T-cell (primary cell): ENCODE results near the gene PPHLN1. TPM values are rescaled to one million over a fixed set of nuclear protein-coding genes. Genes with fewer than 3 reads are reported as not detected.

Experiments used
- ATAC-seq, 4 experiments: fragments of 200-7000 bp in 3 of 4; fragments of 150-1000 bp in 1 of 4; cut with Tn5 transposase; replicated peaks in 1 of 4; 1 replicate in 3 of 4; 2 replicates in 1 of 4; pipeline ENCODE4 v1.10.0; 2021; ENCODE audit warnings: moderate library complexity in 3 of 4, mild to moderate bottlenecking in 2 of 4, moderate number of reproducible peaks in 1 of 4
- CTCF ChIA-PET, 2 donors: fragments of 300-600 bp; sonication (Branson Sonifier 250); formaldehyde crosslinking; loops; one replicate each; lab custom pipeline; 2022; ENCODE audit warnings: antibody characterized with exemption in 2 of 2; lab: Charles Lee
- POLR2A ChIA-PET, 2 donors: fragments of 300-600 bp; sonication (Branson Sonifier 250); formaldehyde crosslinking; loops; one replicate each; lab custom pipeline; 2022; ENCODE audit warnings: antibody characterized with exemption in 2 of 2; lab: Charles Lee
- DNase-seq, 35 experiments: peaks; one replicate each; pipeline versions ENCODE4 v3.0.0 to v3.0.0-alpha.2; 2013 to 2023
- H3K27ac ChIP-seq: one replicate; pipeline ENCODE4 v1.5.1; 2013; ENCODE audit warnings: low read length
- H3K27me3 ChIP-seq, 2 experiments: replicated peaks in 1 of 2; 1 replicate in 1 of 2; 2 replicates in 1 of 2; pipeline versions ENCODE4 v1.6.1 to v1.7.0; 2013; ENCODE audit warnings: low read length in 1 of 2, mixed read lengths in 1 of 2; ENCODE audit not compliant: control insufficient read depth in 2 of 2, insufficient read depth in 2 of 2; ENCODE audit errors: extremely low read depth in 1 of 2
- H3K36me3 ChIP-seq, 2 donors: 1 replicate in 1 of 2; 2 replicates in 1 of 2; pipeline versions ENCODE4 v1.6.1 to v1.7.0; 2013; ENCODE audit warnings: low read length in 1 of 2; ENCODE audit not compliant: control insufficient read depth in 2 of 2, insufficient read depth in 1 of 2; ENCODE audit errors: extremely low read depth in 1 of 2
- H3K4me1 ChIP-seq, 2 experiments: 1 replicate in 1 of 2; 2 replicates in 1 of 2; pipeline versions ENCODE4 v1.6.1 to v1.7.0; 2013; ENCODE audit warnings: low read length in 2 of 2, mixed read lengths in 1 of 2; ENCODE audit not compliant: insufficient read depth in 2 of 2, control insufficient read depth in 1 of 2; ENCODE audit errors: extremely low read depth in 1 of 2
- H3K4me3 ChIP-seq, 2 donors: 1 replicate in 1 of 2; 2 replicates in 1 of 2; pipeline versions ENCODE4 v1.5.1 to v1.7.0; 2013; ENCODE audit warnings: mild to moderate bottlenecking in 2 of 2, low read length in 1 of 2, moderate library complexity in 1 of 2; ENCODE audit not compliant: control insufficient read depth in 1 of 2; ENCODE audit errors: extremely low read depth in 1 of 2
- H3K9me3 ChIP-seq: 2 replicates; pipeline ENCODE4 v1.7.0; 2013
- H3K27ac Mint-ChIP-seq, 2 donors: one replicate each; pipeline ENCODE4 v1.8.0; 2020 to 2021; ENCODE audit warnings: mild to moderate bottlenecking in 2 of 2, mixed read lengths in 2 of 2
- H3K27me3 Mint-ChIP-seq, 2 donors: one replicate each; pipeline ENCODE4 v1.8.0; 2021 to 2022; ENCODE audit warnings: mixed read lengths in 2 of 2
- H3K36me3 Mint-ChIP-seq: one replicate; pipeline ENCODE4 v1.8.0; 2021; ENCODE audit warnings: mixed read lengths
- H3K4me1 Mint-ChIP-seq, 3 donors: one replicate each; pipeline ENCODE4 v1.8.0; 2020 to 2022; ENCODE audit warnings: mixed read lengths in 3 of 3, mild to moderate bottlenecking in 1 of 3
- H3K4me3 Mint-ChIP-seq, 3 donors: one replicate each; pipeline ENCODE4 v1.8.0; 2020 to 2022; ENCODE audit warnings: mild to moderate bottlenecking in 3 of 3, mixed read lengths in 3 of 3, moderate library complexity in 3 of 3
- H3K9me3 Mint-ChIP-seq, 3 donors: one replicate each; pipeline ENCODE4 v1.8.0; 2020 to 2022; ENCODE audit warnings: mixed read lengths in 3 of 3
- WGBS: methylation state at CpG from one replicate; pipeline ENCODE4 v1.1.5; 2013; ENCODE audit warnings: missing lambda C conversion rate; ENCODE audit not compliant: insufficient coverage; 5-methylcytosine and 5-hydroxymethylcytosine counted together
- total RNA-seq, 35 experiments: library from RNA in 6 of 35; stranded (reverse) in 6 of 35; fragments of 120-200 nt in 1 of 35; gene quantifications; one replicate each; pipeline versions ENCODE4 v1.2.1 to v1.2.4 and lab custom pipeline; 2013 to 2026

Gene PPHLN1
- total RNA-seq, 5 donors from 2014 or later (not counting 1 experiment from before 2014, with no cell fraction given) = 70.8 to 98.9 (median 80.8) TPM

DNA sequence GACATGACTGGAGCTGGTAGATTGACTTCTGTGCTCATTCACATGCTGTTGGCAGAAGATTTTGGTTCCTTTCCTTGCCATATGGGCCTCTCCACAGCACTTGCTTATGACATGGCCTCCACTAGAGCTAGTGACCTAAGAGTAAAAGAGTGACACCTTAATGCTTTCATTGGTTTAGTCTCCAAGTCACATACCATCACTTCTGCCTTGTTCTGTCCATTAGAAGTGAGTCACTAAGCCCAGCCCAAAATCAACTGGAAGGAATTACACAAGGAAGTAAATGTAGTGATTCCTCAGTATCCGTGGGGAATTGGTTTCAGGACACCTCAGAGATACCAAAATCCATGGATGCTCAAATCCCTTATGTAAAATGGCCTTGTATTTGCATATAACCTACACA, 81.3 kb downstream of the PPHLN1 start:
- no peak overlapping the region for H3K27ac ChIP-seq
- H3K4me3 ChIP-seq = no peak overlapping the region
- H3K4me3 Mint-ChIP-seq = no peak overlapping the region
- no peaks in the 10 kb centered on the region for H3K27me3 ChIP-seq
- no peaks in the 10 kb centered on the region for H3K9me3 ChIP-seq
- H3K9me3 Mint-ChIP-seq = peaks cover 0 to 3% (median 0%) of the 10 kb centered on the region in 3 donors
- no peak overlapping the region for H3K27ac Mint-ChIP-seq
- WGBS = no CpG with 5 or more reads among the region's 1 CpG
- no peak for ATAC-seq
- peaks cover 6 to 17% (median 10%) of the 10 kb centered on the region in 3 donors for H3K4me1 Mint-ChIP-seq
- no peak for DNase-seq
- ChIA-PET CTCF (no interaction called here), POLR2A (no interaction called here)
- H3K36me3 ChIP-seq = peaks cover 0 to 13% of the 10 kb centered on the region in 2 donors
- H3K36me3 Mint-ChIP-seq = peaks cover 52% of the 10 kb centered on the region
- no peaks in the 10 kb centered on the region for H3K4me1 ChIP-seq
- no peaks in the 10 kb centered on the region for H3K27me3 Mint-ChIP-seq

GRCh38 chr12:42409471-42409870, 83.5 kb downstream of the PPHLN1 start:
- H3K4me3 ChIP-seq = no peak overlapping the region
- Mint-ChIP-seq H3K9me3 (peaks cover 0 to 3% (median 0%) of the 10 kb centered on the region in 3 donors), H3K27ac (no peak overlapping the region), H3K36me3 (peaks cover 55% of the 10 kb centered on the region), H3K4me1 (peaks cover 14 to 22% (median 15%) of the 10 kb centered on the region in 3 donors), H3K27me3 (no peaks in the 10 kb centered on the region), H3K4me3 (no peak overlapping the region)
- WGBS = no CpG with 5 or more reads among the region's 2 CpGs
- POLR2A ChIA-PET = no interaction called here
- no peak for DNase-seq
- CTCF ChIA-PET = no interaction called here
- no peaks in the 10 kb centered on the region for H3K27me3 ChIP-seq
- no peaks in the 10 kb centered on the region for H3K9me3 ChIP-seq
- H3K4me1 ChIP-seq = no peaks in the 10 kb centered on the region
- no peak for ATAC-seq
- H3K27ac ChIP-seq = no peak overlapping the region
- H3K36me3 ChIP-seq = peaks cover 0 to 8% of the 10 kb centered on the region in 2 donors

DNA sequence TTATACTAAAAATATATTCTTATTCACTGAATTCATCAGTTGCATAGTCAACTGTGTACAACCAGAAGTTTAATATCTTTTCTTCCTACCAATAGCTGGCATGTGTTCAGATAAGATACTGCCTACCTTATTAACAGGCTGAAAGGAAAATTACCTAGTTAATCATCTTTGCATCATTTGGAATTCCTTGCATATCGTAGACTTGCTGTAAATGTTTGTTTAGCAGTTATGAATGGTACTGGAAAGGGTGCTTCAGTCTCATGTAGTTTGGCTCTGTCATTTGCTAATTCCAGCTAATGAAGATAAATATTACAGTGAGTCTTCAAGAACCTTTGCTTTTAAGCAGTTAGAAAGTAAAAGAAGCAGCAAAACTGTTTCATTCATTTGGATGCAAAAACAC, 84.4 kb downstream of the PPHLN1 start:
- no peak for ATAC-seq
- Mint-ChIP-seq H3K4me3 (no peak overlapping the region), H3K36me3 (peaks cover 56% of the 10 kb centered on the region), H3K9me3 (peaks cover 0 to 3% (median 0%) of the 10 kb centered on the region in 3 donors), H3K4me1 (peaks cover 16 to 21% (median 19%) of the 10 kb centered on the region in 3 donors), H3K27ac (no peak overlapping the region), H3K27me3 (no peaks in the 10 kb centered on the region)
- POLR2A ChIA-PET = no interaction called here
- Histone ChIP-seq H3K27me3 (no peaks in the 10 kb centered on the region), H3K9me3 (no peaks in the 10 kb centered on the region), H3K4me3 (no peak overlapping the region), H3K4me1 (no peaks in the 10 kb centered on the region), H3K27ac (no peak overlapping the region), H3K36me3 (peaks cover 0 to 8% of the 10 kb centered on the region in 2 donors)
- no CpG with 5 or more reads among the region's 1 CpG for WGBS
- CTCF ChIA-PET = no interaction called here
- DNase-seq = no peak

DNA sequence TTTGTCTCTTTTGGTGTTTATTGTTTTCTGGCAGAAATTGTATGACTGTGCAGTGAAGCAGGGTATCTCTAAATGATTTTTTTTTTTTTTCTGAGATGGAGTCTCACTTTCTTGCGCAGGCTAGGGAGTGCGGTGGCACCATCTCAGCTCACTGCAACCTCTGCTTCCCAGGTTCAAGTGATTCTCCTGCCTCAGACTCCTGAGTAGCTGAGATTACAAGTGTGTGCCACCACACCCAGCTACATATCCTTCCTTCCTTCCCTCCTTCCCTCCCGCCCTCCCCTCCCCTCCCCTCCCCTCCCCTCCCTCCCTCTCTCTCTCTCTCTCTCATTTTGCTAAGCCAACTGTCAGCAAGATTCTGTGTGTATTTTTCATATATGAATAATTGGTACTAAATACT, 94.4 kb downstream of the PPHLN1 start:
- CTCF ChIA-PET = no interaction called here
- H3K9me3 ChIP-seq = no peaks in the 10 kb centered on the region
- Mint-ChIP-seq H3K27ac (no peak overlapping the region), H3K36me3 (peaks cover 35% of the 10 kb centered on the region), H3K4me3 (no peak overlapping the region), H3K27me3 (no peaks in the 10 kb centered on the region), H3K9me3 (no peaks in the 10 kb centered on the region), H3K4me1 (peaks cover 36 to 42% (median 41%) of the 10 kb centered on the region in 3 donors)
- POLR2A ChIA-PET = interaction anchor here in 1 of 2 donors (0.6 kb wide), 1 partner anchor 24 kb away, joined by 4 read pairs; no protein-coding TSS in a partner anchor
- DNase-seq (no peak), ATAC-seq (no peak)
- H3K27ac ChIP-seq = no peak overlapping the region
- no peaks in the 10 kb centered on the region for H3K27me3 ChIP-seq
- H3K4me3 ChIP-seq = no peak overlapping the region
- H3K4me1 ChIP-seq = no peaks in the 10 kb centered on the region
- peaks cover 0 to 12% of the 10 kb centered on the region in 2 donors for H3K36me3 ChIP-seq
- WGBS = no CpG with 5 or more reads among the region's 3 CpGs

DNA sequence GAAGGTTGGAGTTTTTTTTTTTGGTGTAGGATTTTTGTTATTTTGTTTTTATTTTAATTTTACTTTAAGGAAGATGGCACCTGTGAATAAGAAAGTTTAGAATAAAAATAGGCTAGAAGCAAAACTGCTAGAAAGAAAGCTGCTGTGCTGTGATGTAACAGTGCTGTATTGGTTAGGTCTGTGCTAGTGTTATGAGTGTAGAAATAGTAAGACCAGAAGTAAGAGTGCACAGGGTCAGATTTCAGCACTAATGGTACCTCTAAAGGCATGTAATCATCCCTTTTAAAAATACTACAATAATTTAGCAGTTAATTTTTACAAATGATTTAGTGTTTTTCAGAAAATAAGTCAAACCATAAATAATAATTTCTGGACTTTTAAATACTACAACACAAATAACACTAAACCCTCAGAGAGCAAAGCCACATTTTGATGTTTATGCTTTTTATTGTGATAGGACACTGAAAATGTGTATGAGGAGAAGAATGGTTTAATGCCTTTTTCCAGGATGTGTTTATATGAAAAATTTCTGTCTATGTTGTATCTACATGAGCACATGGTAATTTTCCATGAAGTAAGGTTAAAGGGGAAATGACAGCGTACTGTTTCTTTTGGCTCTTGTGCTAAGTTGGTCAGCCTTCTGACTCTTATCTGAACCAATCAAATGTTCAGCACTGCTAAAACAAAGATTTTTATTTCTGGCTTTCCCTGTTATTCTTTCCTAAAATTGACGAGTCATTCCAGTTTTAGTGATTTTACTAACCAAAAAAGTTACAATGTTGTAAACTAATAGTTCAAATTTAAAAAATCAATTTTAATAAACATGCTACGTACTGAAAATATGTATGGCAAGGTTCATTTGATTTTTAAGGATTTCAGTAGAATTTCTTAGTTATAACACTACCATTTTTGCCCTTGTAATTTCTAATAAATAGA, 96.1 kb downstream of the PPHLN1 start:
- H3K4me1 Mint-ChIP-seq = peaks cover 30 to 38% (median 34%) of the 10 kb centered on the region in 3 donors
- WGBS = no CpG with 5 or more reads among the region's 3 CpGs
- CTCF ChIA-PET = interaction anchor here in 1 of 2 donors (0.7 kb wide), 1 partner anchor 790 kb away, joined by 3 read pairs; no protein-coding TSS in a partner anchor
- peaks cover 31% of the 10 kb centered on the region for H3K36me3 Mint-ChIP-seq
- no peaks in the 10 kb centered on the region for H3K9me3 Mint-ChIP-seq
- H3K27ac Mint-ChIP-seq = no peak overlapping the region
- Histone ChIP-seq H3K27me3 (no peaks in the 10 kb centered on the region), H3K4me3 (no peak overlapping the region), H3K27ac (no peak overlapping the region), H3K9me3 (no peaks in the 10 kb centered on the region), H3K36me3 (peaks cover 0 to 6% of the 10 kb centered on the region in 2 donors), H3K4me1 (no peaks in the 10 kb centered on the region)
- POLR2A ChIA-PET = interaction anchor here in 1 of 2 donors (0.7 kb wide), 1 partner anchor 13 kb away, joined by 3 read pairs; no protein-coding TSS in a partner anchor
- DNase-seq (no peak), ATAC-seq (no peak)
- no peak overlapping the region for H3K4me3 Mint-ChIP-seq
- H3K27me3 Mint-ChIP-seq = no peaks in the 10 kb centered on the region

- peaks cover 35% of the 10 kb centered on the region for H3K36me3 Mint-ChIP-seq
- DNase-seq = no peak
- ChIA-PET POLR2A (interaction anchor here in 1 of 2 donors (0.6 kb wide), 1 partner anchor 93 kb away, joined by 3 read pairs; no protein-coding TSS in a partner anchor), CTCF (no interaction called here)
- 100% methylated on average over 1 of the region's 1 CpG for WGBS
- Histone ChIP-seq H3K36me3 (peaks cover 0 to 6% of the 10 kb centered on the region in 2 donors), H3K27ac (no peak overlapping the region), H3K4me3 (no peak overlapping the region), H3K27me3 (no peaks in the 10 kb centered on the region), H3K4me1 (no peaks in the 10 kb centered on the region), H3K9me3 (no peaks in the 10 kb centered on the region)
- no peaks in the 10 kb centered on the region for H3K9me3 Mint-ChIP-seq
- H3K4me3 Mint-ChIP-seq = no peak overlapping the region
- H3K27me3 Mint-ChIP-seq = no peaks in the 10 kb centered on the region
- peaks cover 29 to 40% (median 31%) of the 10 kb centered on the region in 3 donors for H3K4me1 Mint-ChIP-seq
- ATAC-seq = no peak
- H3K27ac Mint-ChIP-seq = no peak overlapping the region
Measured at GRCh38 chr12:42422785-42423184, 96.8 kb downstream of the PPHLN1 start.
